Activated CD4-positive, alpha-beta T cell treated with anti-CD3 and anti-CD28 coated beads for 1 hour (primary cell): Measurements from ENCODE around the gene BTN1A1.
"Not testable (repeated sequence)": the region's sequence is repeated elsewhere in the genome, so short reads cannot be mapped to it uniquely, and the experiment has no call there.

ENCODE experiments used
- DNase-seq: peaks from one replicate; pipeline ENCODE4 v3.0.0-alpha.2; 2020

The BTN1A1 gene

DNA sequence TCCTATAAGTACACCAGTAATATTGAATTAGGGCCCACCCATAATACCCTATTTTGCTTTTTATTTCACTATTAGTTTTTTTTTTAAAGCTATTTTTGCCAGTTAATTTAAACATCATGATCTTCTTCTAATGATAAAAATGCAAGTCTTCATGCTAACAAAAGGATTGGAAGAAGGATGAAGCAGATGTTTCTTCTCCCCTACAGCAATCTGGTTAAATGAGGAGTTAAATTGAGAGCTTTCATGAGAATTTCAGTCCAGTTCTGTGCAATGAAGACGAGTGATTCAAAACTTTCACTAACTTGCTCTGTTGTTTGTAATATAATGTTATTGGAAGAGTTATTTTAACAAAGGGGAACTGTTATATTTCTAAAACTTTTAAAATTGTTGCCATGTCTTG lies 41.5 kb downstream of the BTN1A1 start:
- no peak for DNase-seq

DNA sequence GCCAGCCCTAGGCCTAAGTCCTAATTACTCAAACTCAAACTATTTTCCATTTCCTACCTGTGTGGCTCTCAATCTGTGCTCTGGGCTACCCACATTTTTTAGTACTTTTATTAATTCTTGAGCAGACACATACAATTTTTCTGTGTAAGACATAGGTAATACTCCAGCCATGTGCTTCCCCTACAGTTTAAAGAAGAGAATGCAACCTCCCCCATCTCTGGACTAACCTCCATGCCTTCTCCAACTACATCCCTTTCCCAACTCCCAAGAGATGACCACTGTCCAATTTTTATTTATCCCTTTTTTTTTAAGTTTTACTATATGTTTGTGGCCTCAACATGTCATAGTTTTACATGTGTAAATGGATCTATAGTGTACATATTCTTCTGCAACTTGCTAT lies 43.9 kb downstream of the BTN1A1 start:
- DNase-seq = no peak

DNA sequence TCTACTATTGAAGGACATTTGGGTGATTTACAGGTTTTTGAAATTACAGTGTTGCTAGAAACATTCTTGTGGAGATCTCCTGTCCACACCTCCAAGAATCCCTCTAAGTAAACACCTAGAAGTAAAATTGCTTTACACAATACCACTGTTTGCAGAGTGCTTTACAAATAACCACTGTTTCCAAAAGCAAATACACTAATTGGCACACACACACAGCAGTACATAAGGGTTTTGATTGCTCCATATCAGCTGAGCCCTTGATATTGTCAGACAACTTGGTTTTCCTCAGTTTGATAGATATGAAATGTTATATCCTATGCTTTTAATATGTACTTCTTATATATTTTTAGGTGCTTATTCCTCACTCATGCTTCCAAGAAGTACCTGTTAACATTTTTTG lies 44.4 kb downstream of the BTN1A1 start:
- DNase-seq = no peak

- no peak for DNase-seq
Observed at GRCh38 chr6:26545627-26546026, 45.5 kb downstream of the BTN1A1 start.

- not testable (repeated sequence) for DNase-seq
Observed at GRCh38 chr6:26547363-26547762, 47.3 kb downstream of the BTN1A1 start.

DNA sequence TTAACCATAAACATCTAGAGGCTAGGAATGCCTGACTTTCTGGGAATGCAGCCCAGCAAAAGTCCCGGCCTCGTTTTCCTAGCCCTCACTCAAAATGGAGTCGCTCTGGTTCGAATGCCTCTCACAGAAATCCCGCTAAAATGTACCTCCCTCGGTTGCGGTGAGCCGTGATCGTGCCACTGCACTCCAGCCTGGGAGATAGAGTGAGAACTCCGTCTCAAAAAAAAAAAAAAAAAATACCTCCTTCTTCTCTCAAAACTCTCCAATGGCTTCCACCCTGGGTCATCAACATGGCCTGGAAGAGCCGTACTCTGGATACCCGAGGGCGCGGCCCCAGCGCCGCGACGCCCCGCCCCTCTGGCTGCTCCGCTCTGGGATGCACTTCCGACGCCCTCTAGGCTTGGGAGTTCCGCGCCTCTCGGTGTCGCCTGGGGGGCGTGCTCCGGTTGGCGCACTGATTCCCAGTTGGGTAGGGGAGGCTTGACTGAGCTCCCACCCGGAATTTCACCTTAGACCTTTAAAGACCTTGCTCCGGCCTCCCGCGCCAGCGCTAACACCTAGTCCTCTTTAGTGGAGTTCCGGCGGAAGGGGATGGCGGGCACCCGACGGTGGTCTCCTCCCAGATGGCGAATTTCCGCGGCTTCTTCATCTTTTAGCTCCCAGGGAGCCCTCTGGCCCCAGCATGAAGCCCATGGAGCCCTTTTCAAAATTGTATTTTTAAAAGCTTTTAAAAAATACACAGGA lies 50.3 kb downstream of the BTN1A1 start:
- DNase-seq = no peak

DNA sequence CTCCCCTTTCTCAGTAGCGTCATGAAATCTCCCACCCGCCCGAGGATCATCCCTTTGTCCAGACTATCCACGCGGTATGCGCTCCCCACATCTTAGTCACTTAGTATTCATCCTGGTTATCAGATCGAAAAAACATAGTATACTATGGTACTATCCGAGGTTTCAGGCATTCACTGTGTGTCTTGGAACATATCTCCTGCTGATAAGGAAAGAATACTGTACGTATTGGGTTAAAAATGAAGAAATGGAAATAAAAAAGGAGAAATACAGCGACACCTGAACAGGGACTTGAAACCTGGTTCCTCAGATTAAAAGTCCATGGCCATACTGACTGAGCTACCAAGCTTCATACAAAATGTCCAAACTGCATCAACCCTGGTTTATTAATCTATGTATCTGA lies 52.1 kb downstream of the BTN1A1 start:
- no peak for DNase-seq

GRCh38 chr6:26552640-26553188 lies 52.6 kb downstream of the BTN1A1 start:
- DNase-seq = no peak

GRCh38 chr6:26553264-26553634 lies 53.1 kb downstream of the BTN1A1 start:
- DNase-seq = peak; percentile 68

- DNase-seq = peak; percentile 72
Observed at GRCh38 chr6:26553635-26554446, 53.7 kb downstream of the BTN1A1 start.

DNA sequence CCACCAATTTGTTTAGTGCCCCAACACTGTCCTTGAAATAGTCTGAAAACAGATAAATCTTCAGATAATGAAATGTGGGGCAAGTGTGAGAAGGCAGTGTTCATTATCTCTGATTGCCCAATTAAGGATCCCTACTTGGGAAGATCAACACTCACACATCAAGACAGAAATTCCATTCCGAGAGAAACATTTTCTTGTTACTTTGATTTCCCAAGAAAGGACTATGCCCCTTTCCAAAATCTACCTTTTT lies 54.3 kb downstream of the BTN1A1 start:
- no peak for DNase-seq

GRCh38 chr6:26554697-26555504 lies 54.8 kb downstream of the BTN1A1 start:
- peak; percentile 39 for DNase-seq

DNA sequence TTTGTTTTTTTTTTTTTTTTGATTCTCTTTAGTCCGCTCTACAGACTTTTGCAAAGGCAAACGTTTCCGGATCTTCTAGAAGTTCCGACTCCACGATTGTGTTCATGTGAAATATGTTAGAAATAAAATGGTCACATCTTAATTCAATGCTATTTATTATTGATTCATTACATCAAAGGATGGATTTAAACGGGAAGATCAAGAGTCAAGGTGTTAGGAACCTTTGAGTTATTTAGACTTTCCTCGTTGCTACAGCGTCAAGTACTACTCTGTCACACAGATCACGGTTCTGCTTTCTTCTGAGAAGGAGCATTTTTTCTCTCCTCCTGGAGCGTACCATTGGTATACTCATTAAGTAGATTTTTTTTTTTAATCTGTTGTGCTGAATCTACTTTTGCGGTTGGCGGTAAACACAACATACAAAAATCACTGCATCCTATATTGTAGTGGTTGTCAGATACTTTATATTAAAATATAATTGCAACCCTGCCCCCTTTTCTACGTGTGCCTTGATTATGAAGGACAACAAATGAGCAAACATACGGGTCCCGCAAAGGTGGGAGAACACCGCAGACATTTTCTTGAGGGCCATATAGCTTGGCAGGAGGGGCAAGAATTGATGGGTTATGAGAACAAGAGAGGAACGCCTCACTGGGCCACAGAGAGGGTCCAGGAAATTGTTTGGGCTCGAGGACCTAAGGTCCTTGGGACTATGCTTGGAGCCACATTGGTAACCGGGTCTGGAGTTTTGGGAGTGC lies 55.6 kb downstream of the BTN1A1 start:
- no peak for DNase-seq

- DNase-seq = no peak
Observed at GRCh38 chr6:26556263-26557070, 56.4 kb downstream of the BTN1A1 start.
